ENCODE data around the gene KMT2C.

GRCh38 chr7:152330827-152331226, 105.0 kb downstream of the KMT2C start:
- TF ChIP-seq, protein P1, sequence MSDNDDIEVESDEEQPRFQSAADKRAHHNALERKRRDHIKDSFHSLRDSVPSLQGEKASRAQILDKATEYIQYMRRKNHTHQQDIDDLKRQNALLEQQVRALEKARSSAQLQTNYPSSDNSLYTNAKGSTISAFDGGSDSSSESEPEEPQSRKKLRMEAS (IDR thresholded peaks at IDR 0.05) = no peak
- TF ChIP-seq RAD21 (IDR thresholded peaks at IDR 0.05; ENCODE audit: low read depth) (no peak), CEBPB (IDR thresholded peaks at IDR 0.05) (no peak), TCF12 (IDR thresholded peaks at IDR 0.05; ENCODE audit: low read depth) (no peak), EP300 (IDR thresholded peaks at IDR 0.05; ENCODE audit: borderline replicate concordance) (no peak), FOXM1 (IDR thresholded peaks at IDR 0.05; ENCODE audit: borderline replicate concordance, low read depth) (no peak)
